ENCODE data around the gene NLRP7. TPM values are rescaled to one million over a fixed set of nuclear protein-coding genes. Genes with fewer than 3 reads are reported as not detected.

Gene NLRP7
- total RNA-seq, 1 experiment from 2014 or later: 1.1 TPM

- no peak overlapping the region for H2BK5ac ChIP-seq (ENCODE audit: insufficient read length, low read length)
- H3K36me3 Mint-ChIP-seq (ENCODE audit: insufficient read depth in 1 of 3, low read depth in 3 of 3): peaks cover 8 to 32% (median 28%) of the 10 kb centered on the region in 3 experiments; a peak in 6 of 7 replicates
These were observed 22.3 kb upstream of the NLRP7 start for GRCh38 chr19:54969647-54970046.

More at GRCh38 chr19:54969647-54970046, 22.3 kb upstream of the NLRP7 start:
- Histone ChIP-seq H2BK120ac (ENCODE audit: low read depth, low read length, poor library complexity, severe bottlenecking) (no peak overlapping the region), H3K56ac (ENCODE audit: insufficient read length, low read depth, low read length) (no peak overlapping the region), H2AFZ (ENCODE audit: low read length) (no peak overlapping the region), H3K79me2 (ENCODE audit: insufficient read depth, low read length) (peaks cover 5% of the 10 kb centered on the region; the same call in 1 of the 2 replicates), H3K23ac (ENCODE audit: insufficient read length, low read depth, low read length) (no peak overlapping the region), H4K5ac (ENCODE audit: insufficient read length, low read depth, low read length) (no peak overlapping the region), H4K8ac (replicated peaks; ENCODE audit: insufficient read length, low read depth, low read length) (no peak overlapping the region), H2BK20ac (ENCODE audit: low read depth, low read length, poor library complexity, severe bottlenecking) (no peak overlapping the region), H3K27ac (ENCODE audit: insufficient read length, low read depth, low read length) (no peak overlapping the region), H3K14ac (ENCODE audit: insufficient read depth, low read length) (no peak overlapping the region), H3K4ac (ENCODE audit: low read depth, low read length) (no peak overlapping the region), H4K20me1 (ENCODE audit: control insufficient read depth, insufficient read depth, insufficient read length) (no peaks in the 10 kb centered on the region), H4K91ac (ENCODE audit: insufficient read length, low read depth, low read length) (no peak overlapping the region), H3K27me3 (ENCODE audit: insufficient read depth, low read length) (no peaks in the 10 kb centered on the region), H3K4me2 (ENCODE audit: insufficient read depth, insufficient read length, low read length) (no peak overlapping the region), H3K9ac (ENCODE audit: extremely low read depth, insufficient read length, low read length) (no peak overlapping the region), H3K18ac (ENCODE audit: insufficient read length, low read depth, low read length) (no peak overlapping the region), H2BK15ac (ENCODE audit: low read depth, low read length) (no peak overlapping the region), H2BK12ac (ENCODE audit: insufficient read length, low read depth, low read length) (no peak overlapping the region), H3T11ph (ENCODE audit: low read length) (no peak overlapping the region), H3K79me1 (ENCODE audit: insufficient read depth, low read depth, low read length, poor library complexity, severe bottlenecking) (no peaks in the 10 kb centered on the region), H3K4me1 (ENCODE audit: insufficient read depth, low read length) (no peaks in the 10 kb centered on the region), H3K23me2 (ENCODE audit: insufficient read length, low read depth, low read length, poor library complexity, severe bottlenecking) (peaks cover 2% of the 10 kb centered on the region), H3K9me3 (ENCODE audit: control insufficient read depth, low read depth, low read length) (no peaks in the 10 kb centered on the region), H2AK5ac (ENCODE audit: insufficient read length, low read length) (no peak overlapping the region)
- H3K4me1 Mint-ChIP-seq: peaks cover 0 to 3% of the 10 kb centered on the region in 2 experiments; a peak in 2 of 4 replicates
- WGBS (ENCODE audit: extremely low coverage, insufficient read length, low lambda C conversion rate): no CpG with 5 or more reads among the region's 4 CpGs
- H3K4me3 Mint-ChIP-seq: no peak overlapping the region
- peaks cover 0 to 62% of the 10 kb centered on the region in 2 experiments; a peak in 2 of 5 replicates for H3K9me3 Mint-ChIP-seq
- no peak overlapping the region for H3K27ac Mint-ChIP-seq
- no peaks in the 10 kb centered on the region; the same call in 1 of the 2 replicates for H3K27me3 Mint-ChIP-seq (ENCODE audit: low read depth)
- DNase-seq: no peak
- TF ChIP-seq, protein P1, sequence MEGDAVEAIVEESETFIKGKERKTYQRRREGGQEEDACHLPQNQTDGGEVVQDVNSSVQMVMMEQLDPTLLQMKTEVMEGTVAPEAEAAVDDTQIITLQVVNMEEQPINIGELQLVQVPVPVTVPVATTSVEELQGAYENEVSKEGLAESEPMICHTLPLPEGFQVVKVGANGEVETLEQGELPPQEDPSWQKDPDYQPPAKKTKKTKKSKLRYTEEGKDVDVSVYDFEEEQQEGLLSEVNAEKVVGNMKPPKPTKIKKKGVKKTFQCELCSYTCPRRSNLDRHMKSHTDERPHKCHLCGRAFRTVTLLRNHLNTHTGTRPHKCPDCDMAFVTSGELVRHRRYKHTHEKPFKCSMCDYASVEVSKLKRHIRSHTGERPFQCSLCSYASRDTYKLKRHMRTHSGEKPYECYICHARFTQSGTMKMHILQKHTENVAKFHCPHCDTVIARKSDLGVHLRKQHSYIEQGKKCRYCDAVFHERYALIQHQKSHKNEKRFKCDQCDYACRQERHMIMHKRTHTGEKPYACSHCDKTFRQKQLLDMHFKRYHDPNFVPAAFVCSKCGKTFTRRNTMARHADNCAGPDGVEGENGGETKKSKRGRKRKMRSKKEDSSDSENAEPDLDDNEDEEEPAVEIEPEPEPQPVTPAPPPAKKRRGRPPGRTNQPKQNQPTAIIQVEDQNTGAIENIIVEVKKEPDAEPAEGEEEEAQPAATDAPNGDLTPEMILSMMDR (conservative IDR thresholded peaks at IDR 0.05): no peak
